Smooth muscle cell of the pulmonary artery (primary cell): ENCODE results near the gene PHAX. TPM values are rescaled to one million over a fixed set of nuclear protein-coding genes. Genes with fewer than 3 reads are reported as not detected.

ENCODE experiments used
- total RNA-seq: library from RNA; depleted of rRNA; stranded (reverse); fragments of >200 nt; gene quantifications from 2 replicates; pipeline ENCODE4 v1.2.3, GENCODE V29; 2014

PHAX gene, protein sequence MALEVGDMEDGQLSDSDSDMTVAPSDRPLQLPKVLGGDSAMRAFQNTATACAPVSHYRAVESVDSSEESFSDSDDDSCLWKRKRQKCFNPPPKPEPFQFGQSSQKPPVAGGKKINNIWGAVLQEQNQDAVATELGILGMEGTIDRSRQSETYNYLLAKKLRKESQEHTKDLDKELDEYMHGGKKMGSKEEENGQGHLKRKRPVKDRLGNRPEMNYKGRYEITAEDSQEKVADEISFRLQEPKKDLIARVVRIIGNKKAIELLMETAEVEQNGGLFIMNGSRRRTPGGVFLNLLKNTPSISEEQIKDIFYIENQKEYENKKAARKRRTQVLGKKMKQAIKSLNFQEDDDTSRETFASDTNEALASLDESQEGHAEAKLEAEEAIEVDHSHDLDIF
- total RNA-seq, result 37.1 and 41.4 TPM in 2 replicates

DNA sequence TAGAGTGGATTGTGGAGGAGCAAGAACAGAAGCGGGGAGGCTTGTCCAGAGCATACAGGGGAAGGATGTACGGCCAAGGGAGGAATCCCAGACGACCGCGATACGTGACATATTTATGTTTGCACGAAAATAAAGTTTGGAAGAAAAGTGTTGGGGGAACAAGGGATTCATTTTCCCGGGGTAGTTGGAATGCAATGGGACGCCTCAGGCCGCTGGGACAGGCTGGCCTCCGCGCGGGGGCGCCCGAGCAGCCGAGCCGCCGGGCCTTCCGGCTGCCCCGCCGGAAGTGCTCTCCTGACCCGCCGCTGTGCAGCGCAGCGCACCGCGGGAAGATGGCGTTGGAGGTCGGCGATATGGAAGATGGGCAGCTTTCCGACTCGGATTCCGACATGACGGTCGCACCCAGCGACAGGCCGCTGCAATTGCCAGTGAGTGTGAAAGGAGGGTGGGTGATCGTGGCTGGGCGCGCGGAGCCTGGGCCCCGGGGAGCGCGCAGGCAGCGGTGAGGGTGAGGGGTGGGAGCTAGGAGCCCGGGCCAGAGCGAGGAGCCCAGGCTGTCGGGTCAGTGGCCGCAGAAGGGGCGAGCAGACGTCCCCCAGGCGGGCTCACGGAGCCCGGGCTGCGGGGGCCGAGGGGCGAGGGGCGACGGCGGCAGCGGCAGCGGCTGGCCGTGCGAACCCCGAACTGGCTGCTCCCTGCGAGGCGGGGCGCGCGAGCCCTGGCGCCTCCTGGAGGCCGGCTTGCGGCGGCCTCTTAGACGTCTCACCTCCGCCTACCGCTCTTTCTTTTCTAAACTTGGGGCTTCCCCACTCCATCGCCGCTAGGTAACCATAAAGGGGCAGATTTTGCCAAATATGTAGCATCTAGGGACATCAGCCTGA is at the start of gene PHAX:
TSS of gene PHAX (plus strand) at position 317 of the 881 bp plus-strand sequence. CDS start at position 333, 16 bp downstream.

DNA sequence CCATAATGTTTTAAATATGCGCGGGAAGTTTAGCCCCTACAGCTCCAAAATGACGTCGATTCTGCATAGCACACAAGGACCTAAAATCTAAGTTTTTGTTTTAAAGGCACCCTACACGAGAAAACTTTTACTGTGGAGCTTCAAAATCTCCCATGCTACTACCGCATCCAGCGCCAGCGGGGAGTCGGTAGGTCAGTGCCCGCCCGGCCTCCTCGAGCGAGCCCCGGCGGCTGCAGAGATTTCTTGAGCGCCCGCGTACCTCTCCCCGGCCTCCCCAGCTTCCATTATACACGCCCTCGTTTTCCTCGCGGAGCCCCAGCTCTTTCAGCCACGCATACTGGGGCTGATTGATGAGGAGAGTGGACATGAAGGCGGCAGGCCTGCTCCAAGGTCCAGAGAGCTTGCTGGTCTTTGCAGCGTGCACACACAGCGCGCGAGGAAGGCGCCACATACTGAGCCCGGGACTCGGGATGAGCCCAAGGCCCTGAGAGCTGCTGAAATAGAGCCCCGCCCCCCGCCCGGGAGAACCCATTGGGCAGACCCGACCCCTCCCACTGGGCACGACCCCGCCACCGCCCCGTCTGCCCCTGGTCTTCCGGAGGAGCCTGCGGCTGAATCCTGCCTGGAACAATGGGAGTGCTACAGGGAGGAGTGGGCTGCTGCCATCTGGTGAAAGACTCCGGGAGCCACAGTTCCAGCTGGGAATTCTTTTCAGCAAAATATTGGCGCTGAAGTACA is 5.8 kb upstream of the PHAX start, which contains the start of gene ALDH7A1:
TSS of gene ALDH7A1 (minus strand) at position 472 of the 738 bp plus-strand sequence. CDS start at position 451, 21 bp downstream.

Other genes with a start within 250 kb of the PHAX start
- gene GRAMD2B, start 177.5 kb upstream of the PHAX start, total RNA-seq, result 22.0 and 26.0 TPM in 2 replicates
- 34.6 and 37.1 TPM in 2 replicates for gene ALDH7A1, start 5.7 kb upstream of the PHAX start, total RNA-seq
- 7.0 and 13.6 TPM in 2 replicates for gene LMNB1, start 176.2 kb downstream of the PHAX start, total RNA-seq